ENCODE results near the gene ATP13A2.

GRCh38 chr1:17012775-17013490, 1.2 kb upstream of the ATP13A2 start:
- TF ChIP-seq CTCF (IDR thresholded peaks at IDR 0.05) = no peak
- TF ChIP-seq EZH2phosphoT487 (IDR thresholded peaks at IDR 0.05) = no peak

All from neural progenitor cell (in vitro differentiated cells).